SU-DHL-6 (cell line): ENCODE data around the gene ZNF579.

Experiments used
- EZH2phosphoT487 ChIP-seq: fragments of 200-600 bp; sonication (generic), shearing (Covaris generic); conservative IDR thresholded peaks from 2 replicates; pipeline ENCODE4 v1.6.1; 2018; ENCODE audit warnings: mild to moderate bottlenecking, antibody characterized with exemption, low read length, moderate library complexity, mixed read lengths
- TF ChIP-seq, protein P1 (sequence below): fragments of 200-600 bp; sonication (generic); IDR thresholded peaks from one replicate; pipeline ENCODE4 v1.5.1; 2017; ENCODE audit warnings: antibody characterized with exemption, mild to moderate bottlenecking, low read length, moderate library complexity; ENCODE audit not compliant: insufficient read depth, poor library complexity, severe bottlenecking

- TF ChIP-seq, protein P1, sequence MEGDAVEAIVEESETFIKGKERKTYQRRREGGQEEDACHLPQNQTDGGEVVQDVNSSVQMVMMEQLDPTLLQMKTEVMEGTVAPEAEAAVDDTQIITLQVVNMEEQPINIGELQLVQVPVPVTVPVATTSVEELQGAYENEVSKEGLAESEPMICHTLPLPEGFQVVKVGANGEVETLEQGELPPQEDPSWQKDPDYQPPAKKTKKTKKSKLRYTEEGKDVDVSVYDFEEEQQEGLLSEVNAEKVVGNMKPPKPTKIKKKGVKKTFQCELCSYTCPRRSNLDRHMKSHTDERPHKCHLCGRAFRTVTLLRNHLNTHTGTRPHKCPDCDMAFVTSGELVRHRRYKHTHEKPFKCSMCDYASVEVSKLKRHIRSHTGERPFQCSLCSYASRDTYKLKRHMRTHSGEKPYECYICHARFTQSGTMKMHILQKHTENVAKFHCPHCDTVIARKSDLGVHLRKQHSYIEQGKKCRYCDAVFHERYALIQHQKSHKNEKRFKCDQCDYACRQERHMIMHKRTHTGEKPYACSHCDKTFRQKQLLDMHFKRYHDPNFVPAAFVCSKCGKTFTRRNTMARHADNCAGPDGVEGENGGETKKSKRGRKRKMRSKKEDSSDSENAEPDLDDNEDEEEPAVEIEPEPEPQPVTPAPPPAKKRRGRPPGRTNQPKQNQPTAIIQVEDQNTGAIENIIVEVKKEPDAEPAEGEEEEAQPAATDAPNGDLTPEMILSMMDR: no peak
- no peak for TF ChIP-seq EZH2phosphoT487
These were observed 14.4 kb upstream of the ZNF579 start for GRCh38 chr19:55594996-55595545.
